ENCODE data around the gene SMYD3.

The SMYD3 gene

DNA sequence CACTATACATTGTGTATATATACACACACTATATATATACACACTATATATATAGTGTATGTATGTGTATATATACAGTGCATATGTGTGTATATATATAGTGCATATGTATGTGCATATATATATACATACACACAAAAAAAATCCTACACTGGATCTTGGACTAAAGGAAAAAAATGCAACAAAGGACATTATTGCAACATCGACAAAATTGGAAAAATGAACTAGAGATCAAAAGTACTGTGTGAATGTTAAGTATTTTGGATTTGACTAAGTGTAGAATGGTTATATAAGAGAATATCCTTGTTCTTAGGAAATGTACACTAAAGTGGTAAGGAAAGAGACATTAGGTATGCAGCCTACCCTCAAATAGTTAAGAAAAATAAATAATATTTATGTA lies 36.5 kb downstream of the SMYD3 start:
- no peaks in the 10 kb centered on the region for H3K4me1 ChIP-seq (ENCODE audit: insufficient read depth, low read length)
- no peaks in the 10 kb centered on the region for H3K9me3 ChIP-seq (ENCODE audit: insufficient read depth, low read length, severe bottlenecking)
- H3K79me2 ChIP-seq (ENCODE audit: insufficient read depth, low read length), result peaks cover 6% of the 10 kb centered on the region
- no peak overlapping the region for H2AFZ ChIP-seq (ENCODE audit: low read depth, low read length)
- ATAC-seq (ENCODE audit: insufficient read depth, low read depth), result no peak
- DNase-seq, result no peak
- H3K4me3 ChIP-seq (ENCODE audit: low read depth in 1 of 2, low read length in 2 of 2), result no peak overlapping the region
- TF ChIP-seq CTCF (IDR thresholded peaks at IDR 0.05; ENCODE audit: borderline replicate concordance, extremely low read depth, low read length, poor library complexity, severe bottlenecking) (no peak), EZH2 (IDR thresholded peaks at IDR 0.05; ENCODE audit: borderline replicate concordance, low read depth, low read length, severe bottlenecking) (no peak)
- no peak overlapping the region for H3K27ac ChIP-seq (ENCODE audit: low read length)
- H4K20me1 ChIP-seq (ENCODE audit: insufficient read depth, low read length), result peaks cover 10% of the 10 kb centered on the region; the same call in 1 of the 2 replicates
- no peak overlapping the region for H3K9ac ChIP-seq (ENCODE audit: low read depth, low read length)
- no peaks in the 10 kb centered on the region for H3K36me3 ChIP-seq (ENCODE audit: insufficient read depth, low read length)
- H3K27me3 ChIP-seq (ENCODE audit: insufficient read depth, low read length, poor library complexity), result no peaks in the 10 kb centered on the region
- H3K4me2 ChIP-seq (ENCODE audit: insufficient read depth, low read length), result no peak overlapping the region

- Histone ChIP-seq H3K4me1 (ENCODE audit: insufficient read depth, low read length) (peaks cover 3% of the 10 kb centered on the region; the same call in 1 of the 2 replicates), H3K27me3 (ENCODE audit: insufficient read depth, low read length, poor library complexity) (no peaks in the 10 kb centered on the region), H3K9me3 (ENCODE audit: insufficient read depth, low read length, severe bottlenecking) (no peaks in the 10 kb centered on the region), H3K36me3 (ENCODE audit: insufficient read depth, low read length) (no peaks in the 10 kb centered on the region), H2AFZ (ENCODE audit: low read depth, low read length) (no peak overlapping the region), H3K4me3 (ENCODE audit: low read depth in 1 of 2, low read length in 2 of 2) (no peak overlapping the region), H3K79me2 (ENCODE audit: insufficient read depth, low read length) (peaks cover 2% of the 10 kb centered on the region; the same call in 1 of the 2 replicates), H3K4me2 (ENCODE audit: insufficient read depth, low read length) (no peak overlapping the region), H4K20me1 (ENCODE audit: insufficient read depth, low read length) (peaks cover 7% of the 10 kb centered on the region; the same call in 1 of the 2 replicates), H3K9ac (ENCODE audit: low read depth, low read length) (no peak overlapping the region), H3K27ac (ENCODE audit: low read length) (no peak overlapping the region)
- TF ChIP-seq EZH2 (IDR thresholded peaks at IDR 0.05; ENCODE audit: borderline replicate concordance, low read depth, low read length, severe bottlenecking), result no peak
- TF ChIP-seq CTCF (IDR thresholded peaks at IDR 0.05; ENCODE audit: borderline replicate concordance, extremely low read depth, low read length, poor library complexity, severe bottlenecking), result no peak
- DNase-seq (no peak), ATAC-seq (ENCODE audit: insufficient read depth, low read depth) (no peak)
These were observed 44.1 kb downstream of the SMYD3 start for GRCh38 chr1:246462986-246463385.

- H3K79me2 ChIP-seq (ENCODE audit: insufficient read depth, low read length), result peaks cover 2% of the 10 kb centered on the region; the same call in 1 of the 2 replicates
- no peak overlapping the region for H3K4me2 ChIP-seq (ENCODE audit: insufficient read depth, low read length)
- H3K9ac ChIP-seq (ENCODE audit: low read depth, low read length), result no peak overlapping the region
- H3K4me1 ChIP-seq (ENCODE audit: insufficient read depth, low read length), result peaks cover 3% of the 10 kb centered on the region; the same call in 1 of the 2 replicates
- no peaks in the 10 kb centered on the region for H3K27me3 ChIP-seq (ENCODE audit: insufficient read depth, low read length, poor library complexity)
- H3K4me3 ChIP-seq (ENCODE audit: low read depth in 1 of 2, low read length in 2 of 2), result no peak overlapping the region
- H3K27ac ChIP-seq (ENCODE audit: low read length), result no peak overlapping the region
- TF ChIP-seq CTCF (IDR thresholded peaks at IDR 0.05; ENCODE audit: borderline replicate concordance, extremely low read depth, low read length, poor library complexity, severe bottlenecking) (no peak), EZH2 (IDR thresholded peaks at IDR 0.05; ENCODE audit: borderline replicate concordance, low read depth, low read length, severe bottlenecking) (no peak)
- no peak overlapping the region for H2AFZ ChIP-seq (ENCODE audit: low read depth, low read length)
- DNase-seq, result no peak
- peaks cover 7% of the 10 kb centered on the region; the same call in 1 of the 2 replicates for H4K20me1 ChIP-seq (ENCODE audit: insufficient read depth, low read length)
- H3K36me3 ChIP-seq (ENCODE audit: insufficient read depth, low read length), result no peaks in the 10 kb centered on the region
- no peaks in the 10 kb centered on the region for H3K9me3 ChIP-seq (ENCODE audit: insufficient read depth, low read length, severe bottlenecking)
- no peak for ATAC-seq (ENCODE audit: insufficient read depth, low read depth)
These were observed 46.7 kb downstream of the SMYD3 start for GRCh38 chr1:246460406-246460805.

All from DND-41 (cell line).